T1000 (cell line): ENCODE measurements around the gene IQGAP2.
"Not testable (repeated sequence)": the region's sequence is repeated elsewhere in the genome, so short reads cannot be mapped to it uniquely, and the experiment has no call there.

ENCODE experiments used
- DNase-seq: peaks from one replicate; lab custom pipeline; 2025; ENCODE audit warnings: mixed read lengths; lab: John Stamatoyannopoulos, UW

IQGAP2 gene

DNA sequence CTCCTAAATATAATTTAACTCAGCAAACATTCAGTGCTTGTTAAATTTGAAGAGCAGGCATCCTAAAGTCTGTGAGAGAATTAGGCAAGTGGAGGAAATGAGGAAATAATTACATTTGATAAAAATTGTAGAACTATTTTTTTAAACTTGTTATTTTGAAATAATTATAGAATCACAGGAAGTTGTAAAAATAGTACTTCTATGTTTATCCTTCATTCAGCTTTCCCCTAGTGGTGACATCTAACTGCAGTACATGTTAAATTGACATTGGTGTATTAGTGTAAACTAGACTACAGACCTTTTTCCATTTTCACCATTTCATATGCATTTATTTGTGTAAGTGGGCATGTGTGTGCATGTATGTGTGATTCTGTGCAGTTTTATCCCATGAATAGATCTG is 168.5 kb downstream of the IQGAP2 start:
- no peak for DNase-seq

DNA sequence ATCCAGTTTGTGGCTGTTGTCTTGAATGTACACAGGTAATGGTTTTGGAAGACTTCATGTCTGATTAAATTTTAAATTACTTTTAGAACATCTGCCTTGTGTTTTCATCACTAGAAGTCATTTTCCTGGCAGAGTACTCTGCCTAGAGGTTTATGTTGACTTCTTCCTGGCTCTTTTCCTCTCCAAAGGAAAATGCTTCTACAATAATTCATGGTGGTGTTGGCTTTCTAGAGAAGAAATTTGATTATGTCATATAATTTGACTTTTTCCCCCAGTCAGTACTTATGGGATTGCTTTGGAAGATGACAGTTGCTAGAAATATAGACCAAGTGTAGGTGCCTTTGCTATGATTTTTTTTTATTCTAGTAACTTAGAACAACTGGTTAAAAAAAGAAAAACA is 173.4 kb downstream of the IQGAP2 start:
- DNase-seq: no peak

DNA sequence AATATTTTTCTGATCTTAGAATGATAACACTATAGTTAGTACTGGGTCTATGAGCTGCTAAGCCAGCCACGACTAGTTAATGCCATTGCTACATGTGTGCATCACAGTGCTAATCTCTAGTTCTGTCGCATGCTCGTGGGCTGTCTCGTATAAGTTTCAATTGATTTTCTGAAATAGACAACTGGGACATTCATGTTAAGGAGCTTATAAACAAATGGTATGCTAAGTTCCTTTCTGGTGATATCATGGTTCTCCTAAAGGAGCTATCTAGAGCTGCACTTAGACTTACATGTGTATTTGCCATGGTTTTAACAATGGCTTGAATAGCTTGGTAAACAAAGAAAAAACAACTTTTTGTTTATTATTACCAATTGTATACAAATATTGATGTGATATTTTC is 173.9 kb downstream of the IQGAP2 start:
- DNase-seq: no peak

DNA sequence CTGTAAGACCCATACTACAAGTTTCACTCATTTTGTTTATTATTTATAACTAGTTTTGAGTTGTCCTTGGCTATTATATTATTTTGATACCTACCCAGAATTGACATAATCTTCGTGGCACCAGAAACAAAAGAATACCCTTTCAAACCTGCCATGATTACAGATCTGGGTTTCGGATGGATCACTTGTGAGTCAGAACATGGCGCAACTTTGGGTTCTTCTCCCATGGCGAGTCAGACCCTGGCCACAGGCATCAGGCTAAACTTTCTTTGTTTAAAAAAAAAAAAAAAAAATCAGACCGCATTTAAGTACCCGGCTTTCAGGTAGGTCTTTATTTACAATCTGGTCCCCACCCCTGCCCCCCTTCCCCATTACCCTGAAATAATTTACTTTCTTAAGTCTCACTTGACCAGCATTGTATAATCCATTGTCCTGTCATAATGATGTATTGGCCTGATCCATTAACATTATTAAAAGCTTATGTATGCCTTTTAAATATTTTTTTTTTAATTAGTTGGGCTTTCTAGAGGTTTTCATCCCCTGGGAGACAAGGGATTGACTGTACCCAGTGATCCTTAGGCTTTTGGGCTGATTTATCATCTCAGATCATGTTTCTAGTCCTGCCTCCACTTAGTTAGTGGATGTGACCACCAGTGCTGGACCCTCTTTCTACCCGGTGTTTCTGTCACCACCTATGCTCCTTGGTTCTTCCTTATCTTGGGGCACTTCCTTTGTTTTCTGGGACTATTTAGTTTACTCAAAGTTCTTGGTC is 176.3 kb downstream of the IQGAP2 start:
- DNase-seq: no peak

DNA sequence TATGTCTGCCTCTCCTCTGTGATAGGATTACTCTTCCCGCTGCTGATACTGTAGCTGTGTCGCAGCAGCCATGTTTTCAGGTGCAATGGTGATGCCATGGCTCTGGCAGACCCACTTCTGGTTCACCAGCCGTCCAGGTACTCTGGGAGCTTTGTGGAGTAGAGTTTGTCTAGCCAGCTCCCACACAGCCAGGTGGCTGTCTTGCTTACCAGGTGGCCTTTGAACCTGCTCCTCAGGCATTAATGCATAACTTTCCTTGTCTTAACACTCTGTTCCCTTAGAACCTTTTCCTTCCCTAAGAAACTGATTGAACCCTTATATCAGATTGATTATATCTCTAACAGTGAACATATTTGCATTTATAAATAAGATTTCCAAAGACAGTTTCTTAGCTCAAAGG is 177.9 kb downstream of the IQGAP2 start:
- DNase-seq: no peak

DNA sequence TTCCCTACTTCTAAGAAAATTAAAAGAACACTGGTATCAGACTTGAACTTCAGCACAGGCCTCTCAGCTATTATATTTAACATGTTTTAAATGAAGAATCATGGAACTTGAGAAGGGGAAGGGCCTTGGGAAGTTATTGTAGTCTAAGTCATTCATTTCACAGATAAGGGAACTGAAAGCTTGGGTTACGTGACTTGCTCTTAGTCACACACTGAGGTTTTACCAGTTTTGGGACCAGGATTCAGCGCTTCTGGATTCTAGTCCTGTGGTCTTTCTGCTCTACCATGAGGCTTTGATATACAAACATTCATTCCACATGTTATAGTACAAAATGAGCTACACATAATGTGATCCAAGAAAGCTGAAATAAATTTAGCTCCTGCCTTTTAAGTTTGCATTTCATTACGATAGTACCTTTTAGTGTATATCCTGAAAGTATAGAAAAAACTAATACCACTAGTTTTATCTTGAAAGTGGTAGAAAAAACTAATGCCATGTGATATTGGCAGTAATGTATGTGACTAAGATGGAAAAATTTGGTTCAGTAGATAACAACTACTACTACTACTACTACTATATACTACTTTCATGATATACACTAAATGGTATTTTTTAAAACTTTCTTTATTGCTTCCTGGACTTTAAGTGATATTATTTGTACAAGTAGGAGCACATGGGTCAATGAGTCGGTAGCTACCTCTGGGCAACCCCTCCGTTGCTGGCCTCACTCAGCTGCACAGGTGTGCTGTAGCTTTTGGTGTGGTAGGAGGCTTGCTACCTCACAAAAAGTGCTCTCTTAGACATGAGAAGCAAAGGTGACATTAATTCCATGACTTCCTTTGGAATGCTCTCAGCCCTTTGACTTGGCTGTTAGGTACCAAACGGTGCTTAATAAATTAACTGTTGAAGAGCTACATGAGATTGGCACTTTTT is 179.4 kb downstream of the IQGAP2 start:
- no peak for DNase-seq

DNA sequence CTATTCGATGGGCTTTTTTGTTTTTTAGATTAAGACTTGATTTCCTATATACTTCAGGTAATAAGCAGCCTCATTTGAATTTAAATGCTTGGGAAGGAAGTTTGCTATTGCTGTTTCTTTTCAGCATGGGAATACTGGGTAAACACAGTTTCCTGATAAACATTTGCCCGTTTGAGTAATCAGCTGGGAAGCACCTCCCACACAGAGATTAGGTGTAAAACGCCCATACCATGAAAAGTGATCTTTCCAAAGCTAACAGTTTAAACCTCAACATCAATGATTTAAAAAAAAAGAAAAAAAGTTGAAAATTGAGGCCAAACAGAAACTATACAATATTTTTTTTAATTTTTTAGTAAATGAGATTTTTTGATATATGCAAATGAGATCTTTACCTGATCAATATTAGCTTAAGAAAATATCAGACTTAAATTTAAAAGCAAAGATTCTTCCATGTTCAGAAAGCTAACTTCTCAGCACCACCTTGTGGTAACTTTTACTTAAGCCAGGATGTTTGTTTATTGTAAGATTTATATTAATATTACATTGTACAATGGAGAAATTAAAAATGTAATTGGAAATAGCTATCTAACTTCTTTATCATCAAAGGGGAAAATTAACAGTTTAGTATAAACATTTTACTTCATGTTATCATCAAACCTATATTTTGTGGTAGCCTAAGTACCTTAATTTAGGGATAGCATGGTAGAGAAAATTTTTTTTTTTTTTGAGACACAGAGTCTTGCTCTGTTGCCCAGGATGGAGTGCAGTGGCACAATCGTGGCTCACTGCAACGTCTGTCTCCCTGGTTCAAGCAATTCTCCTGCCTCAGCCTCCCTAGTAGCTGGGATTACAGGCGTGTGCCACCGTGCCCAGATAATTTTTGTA is 180.3 kb downstream of the IQGAP2 start:
- DNase-seq: no peak

DNA sequence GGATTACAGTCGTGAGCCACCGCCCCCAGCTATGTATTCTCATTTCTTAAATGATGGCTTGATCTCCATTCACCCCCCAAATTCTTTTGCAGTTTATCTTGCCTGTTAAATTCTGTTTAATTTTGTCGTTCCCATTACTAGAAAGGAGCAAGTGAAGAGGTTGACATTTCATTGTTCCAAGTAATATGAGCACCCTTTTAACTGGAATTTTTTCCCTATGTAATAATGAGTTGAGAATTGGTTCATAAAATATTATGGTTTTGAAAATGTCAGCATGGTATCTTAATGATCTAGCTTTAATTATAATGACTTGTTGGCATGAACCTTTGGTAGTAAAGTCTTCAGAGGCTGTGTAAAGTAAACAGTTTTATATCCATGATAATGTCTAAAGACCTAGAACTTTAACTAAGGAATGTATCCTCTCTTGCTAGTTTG is 182.7 kb downstream of the IQGAP2 start:
- DNase-seq: no peak

DNA sequence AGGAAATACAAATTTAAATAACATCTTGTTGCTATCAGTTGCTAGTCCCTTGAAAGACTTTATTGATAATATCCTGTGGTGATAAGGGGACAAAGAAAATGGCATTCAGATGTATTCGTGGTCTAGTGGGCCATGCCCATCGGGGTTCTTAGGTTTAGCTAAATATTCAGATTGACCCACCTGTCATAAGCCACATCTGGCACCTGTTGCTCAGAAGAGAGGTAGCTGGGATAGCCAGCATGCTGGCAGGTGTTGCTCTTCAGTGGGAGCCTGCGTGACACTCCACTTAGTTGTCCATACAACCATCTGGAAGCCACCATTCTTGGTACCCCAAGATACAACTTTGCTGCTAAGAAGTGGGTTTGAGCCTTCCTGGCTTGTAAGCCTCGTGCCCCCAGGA is 183.4 kb downstream of the IQGAP2 start:
- DNase-seq: no peak

DNA sequence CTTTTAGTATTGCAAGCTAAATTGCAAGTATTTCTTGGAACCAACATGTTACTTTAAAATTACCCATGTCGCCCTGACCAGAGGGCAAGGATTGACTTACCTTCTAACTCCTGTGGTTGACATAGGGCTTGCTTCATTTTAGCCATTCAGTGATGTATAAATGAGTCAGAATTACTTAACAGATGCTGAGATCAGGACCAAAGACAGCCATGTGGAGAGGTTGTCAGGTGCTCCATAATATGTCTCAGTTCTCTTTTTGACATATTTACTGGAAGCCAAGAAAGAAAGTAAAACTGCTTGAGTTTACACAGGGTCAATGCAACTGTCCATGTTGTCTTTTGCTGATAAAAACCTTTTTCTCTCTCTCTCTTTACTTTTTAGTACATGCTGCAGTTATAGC is 186.9 kb downstream of the IQGAP2 start:
- DNase-seq: no peak

DNA sequence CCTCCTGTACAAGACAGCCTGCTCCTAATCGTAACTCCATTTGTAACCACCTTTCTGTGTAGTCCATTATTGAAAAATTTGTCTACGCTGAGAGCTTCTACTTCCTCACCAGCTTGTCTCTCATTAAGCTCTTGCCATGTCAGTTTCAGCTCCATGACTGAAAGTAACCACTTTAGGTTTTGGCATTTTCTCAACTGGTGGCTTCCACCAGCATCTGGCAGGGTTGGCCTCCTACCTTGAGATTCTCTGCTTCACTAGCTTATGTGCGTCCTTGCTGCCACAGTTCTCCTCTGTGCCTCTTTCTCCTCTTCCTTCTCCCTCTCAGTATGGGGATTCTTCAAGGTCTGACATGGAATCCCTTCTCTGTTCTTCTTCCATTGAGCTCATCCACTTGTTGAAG is 188.3 kb downstream of the IQGAP2 start:
- no peak for DNase-seq

DNA sequence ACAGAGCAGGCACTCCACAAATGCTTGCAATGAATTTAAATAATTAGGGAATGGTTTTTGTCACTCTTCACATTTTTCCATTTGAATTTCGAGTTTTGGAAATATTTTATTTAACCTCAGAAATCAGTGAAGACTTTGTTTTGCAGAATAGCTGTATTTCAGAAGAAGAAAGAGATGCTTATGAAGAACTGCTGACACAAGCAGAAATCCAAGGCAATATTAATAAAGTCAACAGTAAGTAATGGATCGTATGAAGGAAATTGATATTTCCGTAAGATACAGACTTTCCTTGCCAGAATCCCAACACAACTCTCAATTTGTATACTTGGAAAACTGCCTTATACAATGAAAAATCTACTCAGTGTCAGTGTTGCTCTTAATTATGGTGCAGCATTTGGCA is 189.6 kb downstream of the IQGAP2 start:
- DNase-seq: no peak

DNA sequence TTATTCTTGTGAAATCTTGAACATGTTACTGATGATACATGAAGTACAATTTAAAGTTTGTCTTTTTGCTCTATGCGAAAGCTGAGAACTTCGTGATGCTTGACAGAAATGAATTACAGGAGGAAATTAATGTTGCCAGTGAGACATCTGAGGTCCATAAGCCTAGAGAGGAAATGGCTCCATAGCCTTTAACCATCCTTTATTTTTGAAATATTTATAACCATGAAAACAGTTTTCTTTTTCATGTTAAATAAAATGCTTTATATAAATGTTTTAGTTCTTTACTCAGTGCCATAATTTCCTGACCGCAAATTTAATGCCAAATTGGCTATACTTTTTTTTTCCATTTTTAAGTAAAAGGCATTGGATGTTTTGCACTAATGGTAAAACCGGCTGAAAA is 191.0 kb downstream of the IQGAP2 start:
- no peak for DNase-seq

DNA sequence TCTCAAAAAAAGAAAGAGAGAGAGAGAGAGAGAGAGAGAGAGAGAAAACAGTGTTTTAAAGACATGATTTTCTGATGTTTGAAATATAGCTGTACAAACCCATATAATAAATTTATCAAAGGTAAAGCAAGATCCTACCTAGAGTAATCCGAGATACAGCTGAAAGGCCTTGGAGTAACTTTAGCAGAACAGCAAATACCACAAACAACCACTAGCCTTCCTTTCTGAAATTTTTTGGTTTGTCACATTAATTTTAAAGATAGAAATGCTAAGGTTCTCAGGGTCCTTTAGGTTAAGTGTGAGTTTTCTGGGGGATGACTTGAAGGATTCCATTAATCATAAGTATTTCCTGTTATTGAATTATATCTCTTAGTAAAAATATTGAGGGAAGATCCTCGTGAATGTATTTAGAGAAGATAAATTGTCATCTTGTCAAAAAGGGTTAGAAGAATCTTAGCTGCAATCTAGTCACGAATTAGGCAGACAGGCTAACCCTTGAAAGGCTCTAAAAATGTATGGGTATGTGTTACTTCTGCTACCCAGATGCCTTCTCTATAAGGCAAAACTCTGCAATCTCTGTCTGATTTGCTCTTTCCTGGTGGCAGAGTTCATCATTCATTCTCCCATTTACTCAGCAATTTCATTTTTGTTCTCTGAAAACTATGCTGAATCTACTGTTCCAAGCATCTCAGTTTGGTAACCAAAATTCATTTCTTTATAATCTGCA is 192.8 kb downstream of the IQGAP2 start:
- no peak for DNase-seq

DNA sequence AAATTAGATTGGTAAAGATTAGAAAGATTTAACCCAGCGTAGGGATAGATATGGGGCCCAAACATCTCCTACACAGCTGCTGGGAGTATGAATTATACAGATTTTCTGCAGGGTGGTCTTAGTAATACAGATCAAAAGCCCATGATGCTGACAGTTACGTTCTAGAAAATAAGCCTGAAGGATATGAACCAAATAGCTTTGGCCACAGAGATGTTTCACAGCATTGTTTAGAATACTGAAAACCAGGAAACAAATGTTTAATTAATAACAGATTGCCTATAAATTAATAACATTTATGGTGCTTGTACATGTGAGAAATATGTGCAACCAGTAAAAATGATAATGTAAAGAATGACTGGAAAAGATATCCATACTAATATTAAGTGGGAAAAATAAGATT is 195.4 kb downstream of the IQGAP2 start:
- DNase-seq: no peak

DNA sequence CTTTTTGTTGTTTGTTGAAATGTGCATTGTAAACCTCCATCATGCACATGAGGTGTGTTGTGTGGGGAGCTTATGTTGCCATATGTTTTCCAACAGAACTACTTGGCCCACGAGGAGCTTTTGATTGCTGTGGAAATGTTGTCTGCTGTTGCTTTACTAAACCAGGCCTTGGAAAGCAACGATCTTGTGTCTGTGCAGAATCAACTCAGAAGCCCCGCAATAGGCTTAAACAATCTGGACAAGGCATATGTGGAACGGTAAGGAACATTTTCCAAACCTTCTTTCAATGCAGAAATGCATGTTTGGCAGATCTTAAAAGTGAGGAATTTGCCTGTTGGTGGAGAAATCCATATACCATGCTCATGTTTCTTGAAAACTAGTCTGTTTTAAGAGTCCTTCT is 197.6 kb downstream of the IQGAP2 start:
- DNase-seq: no peak

DNA sequence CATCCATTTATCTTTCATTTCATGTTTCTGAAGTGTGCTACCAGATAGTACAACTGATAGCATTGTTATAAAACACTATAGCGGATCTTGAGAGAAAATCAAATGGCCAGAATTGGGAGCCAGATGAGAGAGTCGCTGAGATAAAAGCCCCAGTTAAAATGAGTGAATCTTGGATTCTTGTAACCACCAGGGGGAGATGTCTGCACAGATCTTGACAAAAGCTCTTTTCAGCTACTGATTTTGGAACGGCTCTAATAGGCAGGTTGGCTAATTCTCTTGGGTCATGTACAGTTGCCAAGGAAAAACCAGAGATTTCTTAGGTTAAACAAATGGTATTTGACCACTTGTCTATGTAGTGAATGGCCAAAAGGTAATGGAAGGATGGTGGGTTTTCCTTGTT is 198.4 kb downstream of the IQGAP2 start:
- no peak for DNase-seq

DNA sequence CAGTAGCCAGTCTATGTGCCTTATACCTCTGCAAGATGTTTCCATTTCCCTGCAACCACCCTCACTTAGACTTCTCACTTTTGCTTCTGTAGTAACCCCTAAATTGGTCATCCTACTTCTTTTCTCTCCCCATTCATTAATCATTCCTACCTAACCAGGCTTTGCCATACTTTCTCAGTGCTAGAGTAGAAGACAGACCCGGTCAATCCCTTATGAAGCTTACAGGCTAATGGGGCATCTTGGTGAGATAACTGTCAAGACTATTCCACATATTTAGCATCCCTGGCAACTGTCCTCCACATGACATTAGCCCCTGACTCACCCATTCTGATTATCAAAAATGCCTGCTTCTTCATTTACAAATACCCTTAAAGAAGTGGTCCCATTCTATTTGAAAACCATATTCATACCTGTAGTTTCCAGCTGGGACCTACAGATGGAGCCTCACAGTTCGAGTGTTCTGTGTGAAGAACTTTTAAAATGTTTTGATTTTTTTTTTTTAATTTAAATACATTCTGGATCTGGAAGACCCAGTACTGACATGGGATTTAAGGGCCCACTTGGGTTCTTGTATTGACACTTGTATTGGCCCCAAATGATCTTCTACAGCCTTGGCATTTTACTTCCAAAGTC is 199.1 kb downstream of the IQGAP2 start:
- DNase-seq: no peak

DNA sequence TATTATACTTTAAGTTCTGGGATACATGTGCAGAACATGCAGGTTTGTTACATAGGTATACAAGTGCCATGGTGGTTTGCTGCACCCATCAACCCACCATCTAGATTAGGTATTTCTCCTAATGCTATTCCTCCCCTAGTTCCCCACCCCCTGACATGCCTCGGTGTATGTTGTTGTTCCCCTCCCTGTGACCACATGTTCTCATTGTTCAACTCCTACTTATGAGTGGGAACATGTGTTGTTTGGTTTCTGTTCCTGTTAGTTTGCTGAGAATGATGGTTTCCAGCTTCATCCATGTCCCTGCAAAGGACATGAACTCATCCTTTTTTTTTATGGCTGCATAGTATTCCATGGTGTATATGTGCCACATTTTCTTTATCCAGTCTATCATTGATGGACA is 200.9 kb downstream of the IQGAP2 start:
- not testable (repeated sequence) for DNase-seq

DNA sequence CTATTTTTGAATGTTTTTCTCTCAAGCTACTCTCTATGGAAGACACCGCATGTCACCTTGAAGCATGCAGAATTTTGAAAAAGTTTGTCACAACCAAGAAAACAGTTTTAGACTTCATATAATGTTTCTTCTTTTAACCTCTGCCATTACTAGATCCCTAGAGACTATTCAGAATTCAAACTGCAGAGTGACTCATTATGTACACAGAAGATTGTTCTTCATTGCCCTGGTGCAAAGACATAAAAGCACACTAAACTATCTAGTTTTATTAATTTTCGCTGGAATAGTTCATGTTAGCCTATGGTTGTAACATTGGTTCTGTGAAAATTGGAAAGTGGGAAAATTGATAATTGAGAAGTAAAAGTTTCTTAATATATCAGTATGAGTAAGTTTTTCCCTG is 201.8 kb downstream of the IQGAP2 start:
- no peak for DNase-seq

DNA sequence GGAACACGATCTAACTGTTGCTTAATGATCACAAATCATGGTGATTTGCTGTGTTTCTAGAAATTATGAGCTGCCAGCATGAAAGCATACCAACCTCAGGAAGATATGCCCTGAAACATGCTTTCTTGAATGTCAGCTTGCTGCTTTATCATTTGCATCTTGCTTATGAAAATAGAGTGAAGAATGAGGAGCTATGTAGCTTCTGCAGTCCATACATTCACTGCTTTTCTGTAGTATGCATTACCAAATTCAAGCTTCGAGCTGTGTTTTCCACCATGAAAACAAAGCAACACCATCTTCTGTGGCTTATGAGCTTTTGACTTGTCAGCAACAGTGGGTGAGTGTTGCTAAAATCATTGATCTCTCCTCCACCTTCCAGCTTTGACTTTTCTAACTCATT is 203.6 kb downstream of the IQGAP2 start:
- DNase-seq: no peak
